Measurements from ENCODE around the gene NPHS2.
"Not testable (repeated sequence)": the region's sequence is repeated elsewhere in the genome, so short reads cannot be mapped to it uniquely, and the experiment has no call there.

NPHS2 gene

GRCh38 chr1:179545321-179545720, 30.4 kb downstream of the NPHS2 start:
- no peak for DNase-seq

DNA sequence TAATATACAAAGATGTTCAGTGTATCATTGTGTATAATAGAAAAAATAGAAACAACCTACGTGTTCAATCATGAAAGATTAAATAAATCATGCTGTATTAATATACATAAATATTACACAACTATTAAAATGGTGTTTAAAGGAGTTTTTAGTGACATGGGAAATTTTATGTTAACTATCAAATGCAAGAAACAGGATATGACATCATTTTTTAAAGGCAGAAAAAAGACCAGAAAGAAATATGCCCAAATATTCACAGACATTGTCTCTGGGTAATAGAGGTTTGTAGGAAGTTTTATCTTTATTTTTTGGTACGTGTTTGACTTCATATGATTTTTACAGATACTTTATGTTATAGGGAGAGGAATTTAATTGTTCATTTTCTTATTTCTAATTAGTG, 34.0 kb downstream of the NPHS2 start:
- DNase-seq = no peak

- DNase-seq = no peak
Observed at GRCh38 chr1:179530352-179530751, 45.4 kb downstream of the NPHS2 start.

DNA sequence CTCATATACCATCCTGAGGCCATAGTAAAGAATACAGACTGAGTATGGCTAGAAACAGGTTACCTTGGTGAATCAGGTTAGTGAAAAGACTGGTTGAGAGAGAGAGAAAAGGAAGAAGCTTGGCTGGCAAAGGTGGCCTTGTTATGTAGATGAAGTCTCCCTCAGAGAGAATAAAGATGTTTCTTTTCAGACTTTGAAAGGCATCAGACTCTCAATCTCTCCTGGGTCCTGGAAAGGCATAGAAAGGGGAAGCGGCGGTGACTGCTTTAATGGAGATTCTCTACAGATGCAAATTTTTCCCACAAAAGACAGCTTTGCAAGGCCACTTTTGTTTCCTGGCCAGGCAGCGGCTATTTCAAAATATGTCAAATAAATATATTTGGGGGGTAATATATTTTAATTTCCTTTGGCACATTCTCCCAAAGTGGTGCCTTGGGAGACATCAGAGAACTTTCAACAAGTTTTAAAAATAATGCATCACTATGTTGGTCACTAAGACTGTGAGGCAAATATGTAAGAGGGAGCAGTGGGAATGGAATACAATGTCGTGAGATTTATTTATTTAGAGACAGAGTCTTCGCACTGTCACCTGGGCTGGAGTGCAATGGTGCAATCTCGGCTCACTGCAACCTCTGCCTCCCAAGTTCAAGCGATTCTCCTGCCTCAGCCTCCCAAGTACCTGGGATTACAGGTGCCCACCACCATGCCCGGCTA, 46.1 kb downstream of the NPHS2 start:
- no peak for DNase-seq

- not testable (repeated sequence) for DNase-seq
Observed at GRCh38 chr1:179518544-179518943, 57.2 kb downstream of the NPHS2 start.

DNA sequence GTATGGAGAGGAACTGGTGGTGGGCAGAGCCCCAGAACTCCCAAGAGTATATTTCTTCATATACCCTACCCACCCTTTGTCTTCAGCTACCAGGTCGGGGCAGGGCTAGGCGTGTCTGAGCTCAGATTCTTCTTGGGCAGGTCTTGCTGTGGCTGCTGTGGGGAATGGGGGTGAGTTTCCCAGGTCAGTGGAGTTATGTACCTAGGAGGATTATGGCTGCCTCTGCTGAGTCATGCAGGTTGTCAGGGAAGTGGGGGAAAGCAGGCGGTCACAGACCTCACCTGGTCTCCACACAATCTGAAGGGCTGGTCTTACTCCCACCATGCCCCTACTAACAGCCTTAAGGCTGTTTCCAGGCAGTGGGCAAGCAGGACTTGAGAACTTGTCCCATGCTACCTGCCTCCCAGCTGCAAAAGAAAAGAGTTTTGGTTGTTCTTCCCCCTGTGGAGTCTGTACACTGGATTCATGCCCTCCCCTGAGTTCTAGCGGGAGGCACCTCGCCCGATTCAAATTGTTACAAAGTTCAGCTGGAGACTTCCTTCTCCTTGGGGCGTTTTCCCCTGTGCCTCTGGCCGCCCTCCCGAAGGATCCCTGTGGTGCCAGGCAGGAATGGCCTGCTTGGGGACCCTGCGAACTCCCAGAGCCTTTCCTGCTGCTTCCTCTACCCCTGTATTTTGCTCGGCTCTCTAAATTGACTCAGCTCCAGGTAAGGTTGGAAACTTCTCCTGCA, 58.6 kb downstream of the NPHS2 start:
- no peak for DNase-seq

GRCh38 chr1:179510038-179510437, 65.7 kb downstream of the NPHS2 start:
- DNase-seq = no peak

- no peak for DNase-seq
Observed at GRCh38 chr1:179509384-179509783, 66.4 kb downstream of the NPHS2 start.

DNA sequence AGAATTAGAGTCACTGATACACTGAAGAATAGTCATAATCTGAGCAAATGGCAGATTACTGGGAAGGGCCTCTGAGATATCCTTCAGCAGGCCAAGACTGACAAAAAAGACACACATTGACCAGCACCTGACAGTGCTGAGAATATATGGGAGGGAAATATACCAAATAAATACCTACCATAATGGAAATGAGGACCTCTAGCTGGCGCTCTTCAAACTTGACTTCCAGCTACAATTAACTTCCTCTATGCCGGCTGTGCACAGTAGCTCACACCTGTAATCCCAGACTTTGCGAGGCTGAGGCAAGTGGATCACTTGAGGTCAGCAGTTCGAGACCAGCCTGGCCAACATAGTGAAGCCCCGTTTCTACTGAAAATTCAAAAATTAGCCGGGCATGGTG, 69.5 kb downstream of the NPHS2 start:
- DNase-seq = no peak

Data from NCI-H1105 (cell line).